Measurements from ENCODE around the gene IGF1R. TPM values are rescaled to one million over a fixed set of nuclear protein-coding genes. Genes with fewer than 3 reads are reported as not detected.

The IGF1R gene
- total RNA-seq, 1 donor from 2014 or later, result 131 TPM

- H3K9me3 Mint-ChIP-seq (ENCODE audit: unreplicated experiment), result peaks cover 5% of the 10 kb centered on the region
- no peak overlapping the region for H3K4me3 Mint-ChIP-seq (ENCODE audit: unreplicated experiment)
- no peak for TF ChIP-seq CTCF (IDR thresholded peaks at IDR 0.05; ENCODE audit: unreplicated experiment)
- no peak overlapping the region for H3K27ac Mint-ChIP-seq (ENCODE audit: unreplicated experiment)
- peaks cover 3% of the 10 kb centered on the region for H3K36me3 Mint-ChIP-seq (ENCODE audit: low read depth, unreplicated experiment)
- DNase-seq (ENCODE audit: low spot score), result no peak
- H3K27me3 Mint-ChIP-seq (ENCODE audit: unreplicated experiment), result peaks cover 2% of the 10 kb centered on the region
- peaks cover 18% of the 10 kb centered on the region for H3K4me1 Mint-ChIP-seq (ENCODE audit: unreplicated experiment)
These were observed 361.5 kb downstream of the IGF1R start for GRCh38 chr15:99009741-99010330.

- H3K36me3 Mint-ChIP-seq (ENCODE audit: low read depth, unreplicated experiment), result peaks cover 3% of the 10 kb centered on the region
- DNase-seq (ENCODE audit: low spot score), result no peak
- H3K9me3 Mint-ChIP-seq (ENCODE audit: unreplicated experiment), result peaks cover 5% of the 10 kb centered on the region
- TF ChIP-seq CTCF (IDR thresholded peaks at IDR 0.05; ENCODE audit: unreplicated experiment), result no peak
- H3K27me3 Mint-ChIP-seq (ENCODE audit: unreplicated experiment), result peaks cover 2% of the 10 kb centered on the region
- no peak overlapping the region for H3K27ac Mint-ChIP-seq (ENCODE audit: unreplicated experiment)
- H3K4me1 Mint-ChIP-seq (ENCODE audit: unreplicated experiment), result peaks cover 16% of the 10 kb centered on the region
- H3K4me3 Mint-ChIP-seq (ENCODE audit: unreplicated experiment), result no peak overlapping the region
These were observed 362.4 kb downstream of the IGF1R start for GRCh38 chr15:99010768-99011167.

Small RNA genes within 50 kb of the gene (microRNA-seq; reads per million reads assigned to microRNA genes)
- 1.1 reads per million, percentile 14 among the genes with 10 or more reads in this experiment for gene MIR4714 (ENCODE audit: unreplicated experiment)

All from endothelial cell (in vitro differentiated cells).